IMR-90 (cell line): ENCODE results near the gene PPP3CA. TPM values are rescaled to one million over a fixed set of nuclear protein-coding genes. Genes with fewer than 3 reads are reported as not detected.

ENCODE experiments used
- ATAC-seq: fragments of 200-7000 bp; cut with Tn5 transposase; 2 replicates; pipeline ENCODE4 v1.9.1; 2020; ENCODE audit warnings: low read depth, mild to moderate bottlenecking, moderate library complexity
- BruUV-seq: library from RNA; stranded (reverse); fragments of 400-500 nt; replicated peaks from 2 replicates; lab custom pipeline; 2021; lab: Mats Ljungman, UMichigan
- CTCF ChIA-PET: fragments of 300-600 bp; formaldehyde crosslinking; extraction: SDS; loops from one replicate; lab custom pipeline; 2021; ENCODE audit warnings: antibody characterized with exemption; lab: Yijun Ruan, JAX
- POLR2A ChIA-PET: fragments of 300-600 bp; sonication (Branson Sonifier 250); formaldehyde crosslinking; loops from one replicate; lab custom pipeline; 2022; ENCODE audit warnings: antibody characterized with exemption; ENCODE audit not compliant: unreplicated experiment; lab: Charles Lee
- DNase-seq: peaks from one replicate; pipeline ENCODE4 v3.0.0; 2013
- H2AFZ ChIP-seq: replicated peaks from 2 replicates; pipeline ENCODE3; 2013; ENCODE audit warnings: low read length, mild to moderate bottlenecking; ENCODE audit not compliant: poor library complexity
- H2AK5ac ChIP-seq: 2 replicates; pipeline ENCODE4 v1.6.1; 2013; ENCODE audit warnings: low read depth, low read length, inconsistent platforms
- H2AK9ac ChIP-seq: replicated peaks from 2 replicates; pipeline ENCODE3; 2013; ENCODE audit warnings: mild to moderate bottlenecking, low read depth, low read length, moderate library complexity; ENCODE audit not compliant: poor library complexity
- H2BK120ac ChIP-seq: 2 replicates; pipeline ENCODE4 v1.6.1; 2013; ENCODE audit warnings: low read depth, low read length, inconsistent platforms
- H2BK15ac ChIP-seq: 3 replicates; pipeline ENCODE4 v1.6.1; 2013; ENCODE audit warnings: low read depth, low read length, inconsistent platforms
- H2BK20ac ChIP-seq: 2 replicates; pipeline ENCODE4 v1.6.1; 2013; ENCODE audit warnings: low read depth, mild to moderate bottlenecking, inconsistent platforms, low read length, moderate library complexity
- H2BK5ac ChIP-seq: 2 replicates; pipeline ENCODE4 v1.6.1; 2013; ENCODE audit warnings: mild to moderate bottlenecking, low read depth, low read length, inconsistent platforms; ENCODE audit not compliant: poor library complexity, severe bottlenecking
- H3K14ac ChIP-seq: replicated peaks from 2 replicates; pipeline ENCODE4 v1.6.1; 2013; ENCODE audit warnings: low read depth, low read length, inconsistent platforms
- H3K18ac ChIP-seq: 2 replicates; pipeline ENCODE4 v1.6.1; 2013; ENCODE audit warnings: low read depth, low read length, control low read depth
- H3K23ac ChIP-seq: 2 replicates; pipeline ENCODE4 v1.6.1; 2013; ENCODE audit warnings: low read depth, low read length, inconsistent platforms
- H3K27ac ChIP-seq: 2 replicates; pipeline ENCODE4 v1.5.1; 2013; ENCODE audit warnings: mild to moderate bottlenecking, control low read depth, low read length; ENCODE audit not compliant: insufficient read depth
- H3K27me3 ChIP-seq: 2 replicates; pipeline ENCODE4 v1.6.1; 2013; ENCODE audit warnings: low read length; ENCODE audit not compliant: control insufficient read depth, insufficient read depth
- H3K36me3 ChIP-seq: 2 replicates; pipeline ENCODE4 v1.6.1; 2013; ENCODE audit warnings: low read length, mixed read lengths; ENCODE audit not compliant: control insufficient read depth, insufficient read depth
- H3K4ac ChIP-seq: 2 replicates; pipeline ENCODE4 v1.6.1; 2013; ENCODE audit warnings: low read depth, low read length, inconsistent platforms
- H3K4me1 ChIP-seq: 2 replicates; pipeline ENCODE4 v1.6.1; 2013; ENCODE audit warnings: low read length, mixed read lengths; ENCODE audit not compliant: control insufficient read depth, insufficient read depth
- H3K4me2 ChIP-seq: 2 replicates; pipeline ENCODE4 v1.6.1; 2013; ENCODE audit warnings: low read depth, mild to moderate bottlenecking, control low read depth, low read length, moderate library complexity
- H3K4me3 ChIP-seq: 2 replicates; pipeline ENCODE4 v1.5.1; 2013; ENCODE audit warnings: low read depth, mild to moderate bottlenecking, control low read depth, low read length, moderate library complexity; ENCODE audit not compliant: insufficient read depth
- H3K56ac ChIP-seq: 2 replicates; pipeline ENCODE4 v1.6.1; 2013; ENCODE audit warnings: low read length, inconsistent platforms; ENCODE audit not compliant: insufficient read depth; ENCODE audit errors: extremely low read depth
- H3K79me1 ChIP-seq, 2 experiments: 2 replicates each; pipeline ENCODE4 v1.6.1; 2013; ENCODE audit warnings: low read length in 2 of 2, inconsistent platforms in 1 of 2, low read depth in 1 of 2
- H3K9ac ChIP-seq: 2 replicates; pipeline ENCODE4 v1.6.1; 2013; ENCODE audit warnings: low read depth, low read length, control low read depth
- H3K9me1 ChIP-seq: 2 replicates; pipeline ENCODE4 v1.6.1; 2013; ENCODE audit warnings: low read length, inconsistent platforms; ENCODE audit not compliant: insufficient read depth
- H3K9me3 ChIP-seq: 2 replicates; pipeline ENCODE4 v1.6.1; 2013; ENCODE audit warnings: low read length; ENCODE audit not compliant: control insufficient read depth, insufficient read depth
- H4K20me1 ChIP-seq: 2 replicates; pipeline ENCODE4 v1.6.1; 2013; ENCODE audit warnings: low read length, inconsistent platforms; ENCODE audit not compliant: insufficient read depth
- H4K5ac ChIP-seq: 2 replicates; pipeline ENCODE4 v1.6.1; 2013; ENCODE audit warnings: mild to moderate bottlenecking, low read depth, low read length, control low read depth
- H4K8ac ChIP-seq, 2 experiments: 2 replicates each; pipeline ENCODE4 v1.6.1; 2013; ENCODE audit warnings: low read depth in 2 of 2, low read length in 2 of 2, control low read depth in 1 of 2, inconsistent platforms in 1 of 2
- H4K91ac ChIP-seq: 2 replicates; pipeline ENCODE4 v1.6.1; 2013; ENCODE audit warnings: low read depth, low read length, inconsistent platforms; ENCODE audit not compliant: insufficient read depth
- BHLHE40 ChIP-seq: fragments of 150-350 bp; IDR thresholded peaks from 2 replicates; pipeline ENCODE4 v1.6.1; 2016; ENCODE audit warnings: mild to moderate bottlenecking, low read depth, low read length
- CTCF ChIP-seq: conservative IDR thresholded peaks from 2 replicates; pipeline ENCODE4 v1.5.1; 2012; ENCODE audit warnings: mild to moderate bottlenecking, low read depth, low read length, improper control_type of control experiment
- FOS ChIP-seq: fragments of 150-350 bp; IDR thresholded peaks from 2 replicates; pipeline ENCODE4 v1.6.1; 2016; ENCODE audit warnings: low read depth, low read length
- USF2 ChIP-seq: fragments of 150-350 bp; IDR thresholded peaks from 2 replicates; pipeline ENCODE4 v1.6.1; 2017; ENCODE audit warnings: mild to moderate bottlenecking, antibody characterized with exemption, low read length, low read depth
- WGBS, 2 experiments: methylation state at CpG; one replicate each; pipeline versions ENCODE4 v1.1.5 to v1.1.7; 2013; ENCODE audit warnings: missing lambda C conversion rate in 2 of 2; ENCODE audit not compliant: insufficient read length in 1 of 2; ENCODE audit errors: extremely low coverage in 2 of 2; 5-methylcytosine and 5-hydroxymethylcytosine counted together
- dilution Hi-C: fragments of 300-500 bp; cut with HindIII; formaldehyde crosslinking; loops from one replicate; pipeline ENCODE4 v1.14.3; 2018; ENCODE audit warnings: low sequenced_read_pairs; ENCODE audit not compliant: unreplicated experiment
- in situ Hi-C: fragments of 300-500 bp; cut with MboI; formaldehyde crosslinking; loops from 3 replicates; pipeline ENCODE4 v1.14.3; 2019; ENCODE audit warnings: low sequenced_read_pairs, inconsistent platforms, mixed read lengths
- intact Hi-C: fragments of 100-400 bp; cut with micrococcal nuclease; formaldehyde crosslinking; loops from 2 replicates; pipeline ENCODE4 v1.10.0; 2022
- polyA plus RNA-seq, 3 experiments: library from polyadenylated mRNA; depleted of rRNA; stranded (reverse); fragments of >200 nt; gene quantifications; 2 replicates each; pipeline ENCODE4 v1.2.3, GENCODE V29; 2012; ENCODE audit warnings: low replicate concordance in 1 of 3
- total RNA-seq: library from RNA; depleted of rRNA; stranded (reverse); fragments of >200 nt; gene quantifications from 2 replicates; pipeline ENCODE4 v1.2.3, GENCODE V29; 2012

The PPP3CA gene
- total and polyA plus RNA-seq, 2 of the 4 experiments (the other 2 are of a cell fraction): 14.5 to 48.6 TPM

- Histone ChIP-seq H2BK5ac (no peak overlapping the region), H3K27me3 (no peaks in the 10 kb centered on the region), H2AK5ac (no peak overlapping the region), H3K36me3 (no peaks in the 10 kb centered on the region), H2AFZ (no peak overlapping the region), H3K18ac (no peak overlapping the region), H3K79me1 (peaks cover 14 to 15% of the 10 kb centered on the region in 2 experiments; a peak in 3 of 4 replicates), H3K4me3 (no peak overlapping the region), H3K4ac (no peak overlapping the region), H3K9me1 (peaks cover 4% of the 10 kb centered on the region; the same call in 1 of the 2 replicates), H4K20me1 (peaks cover 3% of the 10 kb centered on the region; the same call in 1 of the 2 replicates), H2BK15ac (no peak overlapping the region), H3K14ac (no peak overlapping the region), H3K27ac (no peak overlapping the region), H2AK9ac (no peak overlapping the region), H3K4me2 (no peak overlapping the region), H4K8ac (no peak overlapping the region), H4K5ac (no peak overlapping the region), H3K4me1 (peaks cover 9% of the 10 kb centered on the region), H2BK120ac (no peak overlapping the region), H3K23ac (no peak overlapping the region), H3K56ac (no peak overlapping the region), H4K91ac (no peak overlapping the region), H3K9ac (no peak overlapping the region), H3K9me3 (no peaks in the 10 kb centered on the region), H2BK20ac (no peak overlapping the region)
- in situ Hi-C loops: loop anchor here (25.0 kb wide), 1 partner anchor 585 kb away; no protein-coding TSS in a partner anchor
- BruUV-seq: no TSS peak
- TF ChIP-seq USF2 (no peak), FOS (no peak), CTCF (no peak), BHLHE40 (no peak)
- CTCF ChIA-PET: no interaction called here
- intact Hi-C loops: no loop called here
- dilution Hi-C loops: no loop called here
- DNase-seq (no peak), ATAC-seq (no peak)
- WGBS, 2 experiments: no CpG with 5 or more reads among the region's 3 CpGs
- POLR2A ChIA-PET: no interaction called here
Measured at GRCh38 chr4:101152521-101152920, 194.8 kb downstream of the PPP3CA start.
